OCI-LY3 (cell line): ENCODE data around the gene ECT2.

Experiments used
- CTCF ChIP-seq: fragments of 200-600, 300-600 bp; sonication (generic); IDR thresholded peaks from 2 replicates; pipeline ENCODE4 v1.5.1; 2014; ENCODE audit warnings: antibody characterized with exemption, low read length, low read depth
- EZH2phosphoT487 ChIP-seq: fragments of 200-600 bp; shearing (Covaris generic); IDR thresholded peaks from 2 replicates; pipeline ENCODE4 v1.6.1; 2018; ENCODE audit warnings: antibody characterized with exemption, mixed run types, low read depth

DNA sequence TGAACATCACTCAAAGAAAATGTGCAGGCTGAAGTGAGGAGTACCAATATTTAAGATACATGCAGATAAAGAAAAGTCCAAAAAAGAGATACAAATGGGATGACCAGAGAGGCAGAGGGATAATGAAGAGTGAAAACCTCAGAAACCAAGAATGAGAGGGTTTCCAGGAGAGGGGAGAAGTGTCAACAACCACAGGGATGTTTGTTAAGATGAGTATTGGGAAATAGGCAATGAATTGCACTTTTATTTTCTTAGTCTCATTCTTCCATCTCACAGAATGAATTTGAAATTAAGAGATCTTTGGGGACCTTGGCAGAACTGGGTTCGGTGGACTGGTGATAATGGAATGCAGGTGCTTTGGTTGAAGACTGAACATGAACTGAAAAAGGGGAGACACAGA, 102.5 kb downstream of the ECT2 start:
- TF ChIP-seq CTCF (no peak), EZH2phosphoT487 (no peak)
